Cardiac fibroblast (primary cell): ENCODE measurements around the gene FOSL2.

ENCODE experiments used
- DNase-seq, 2 donors: peaks; one replicate each; pipeline versions ENCODE4 v3.0.0 to v3.0.0-alpha.2; 2010; ENCODE audit warnings: low read depth in 2 of 2
- H3K4me3 ChIP-seq, 2 donors: replicated peaks in 1 of 2; 1 replicate in 1 of 2; 2 replicates in 1 of 2; pipeline ENCODE4 v1.5.1; 2011; ENCODE audit warnings: low read depth in 2 of 2, low read length in 2 of 2, mild to moderate bottlenecking in 2 of 2, moderate library complexity in 1 of 2
- CTCF ChIP-seq: IDR thresholded peaks from one replicate; pipeline ENCODE4 v1.5.1; 2011; ENCODE audit warnings: low read depth, mild to moderate bottlenecking, low read length, inconsistent platforms

The FOSL2 gene

GRCh38 chr2:28437149-28437835 lies 44.6 kb downstream of the FOSL2 start:
- no peak for TF ChIP-seq CTCF
- DNase-seq, result no peak
- H3K4me3 ChIP-seq, result no peak overlapping the region

DNA sequence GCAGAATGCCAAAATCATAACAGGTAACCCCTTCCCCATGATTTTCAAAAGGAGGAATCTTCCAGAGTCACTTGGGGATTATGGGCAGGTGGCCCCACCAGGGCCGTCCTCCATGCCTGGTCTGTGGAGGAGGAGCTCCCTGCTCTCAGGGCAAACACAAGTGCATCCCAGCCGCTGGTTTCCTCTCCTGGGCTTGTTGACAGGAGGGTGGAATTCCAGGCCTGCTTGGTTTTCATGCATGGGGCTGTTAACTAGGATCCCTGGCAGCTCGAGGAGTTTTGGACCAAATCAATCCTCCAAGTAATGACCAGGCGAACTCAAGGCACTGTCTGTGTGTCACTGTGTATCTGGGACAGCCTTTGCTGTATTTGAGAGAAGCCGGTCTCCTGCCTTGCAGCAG lies 45.3 kb downstream of the FOSL2 start:
- no peak for TF ChIP-seq CTCF

GRCh38 chr2:28438532-28439063 lies 45.9 kb downstream of the FOSL2 start:
- H3K4me3 ChIP-seq, result no peak overlapping the region
- TF ChIP-seq CTCF, result no peak
- no peak for DNase-seq

More for the DNA sequence above, 45.3 kb downstream of the FOSL2 start:
- no peak overlapping the region for H3K4me3 ChIP-seq
- no peak for DNase-seq

GRCh38 chr2:28439127-28439526 lies 46.5 kb downstream of the FOSL2 start:
- TF ChIP-seq CTCF, result no peak
- H3K4me3 ChIP-seq, result no peak overlapping the region
- DNase-seq, result no peak

DNA sequence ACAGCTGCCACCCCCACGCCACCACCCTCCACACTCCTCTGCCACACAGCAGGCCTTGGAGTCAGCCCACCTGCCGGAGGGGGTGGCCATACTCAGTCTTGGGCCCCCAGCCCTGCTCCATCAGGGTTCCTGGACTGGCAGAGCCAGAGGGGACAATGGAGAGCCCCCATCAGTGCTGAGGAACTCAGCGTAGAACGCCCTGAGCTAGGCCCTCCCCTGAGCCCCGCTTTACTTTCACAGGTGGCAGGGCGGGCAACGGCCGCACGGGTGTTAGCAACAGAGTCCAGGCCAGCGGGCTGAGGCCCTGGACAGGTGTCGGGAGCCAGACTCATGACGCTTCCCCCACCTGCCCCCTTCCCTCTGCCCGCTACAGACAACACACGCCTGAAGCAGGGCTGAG lies 47.1 kb downstream of the FOSL2 start:
- DNase-seq, result no peak
- H3K4me3 ChIP-seq, result no peak overlapping the region
- no peak for TF ChIP-seq CTCF

GRCh38 chr2:28442328-28442727 lies 49.7 kb downstream of the FOSL2 start:
- H3K4me3 ChIP-seq, result no peak overlapping the region
- TF ChIP-seq CTCF, result no peak
- peak in 1 of 2 donors; percentile 46 for DNase-seq

GRCh38 chr2:28444956-28445355 lies 52.3 kb downstream of the FOSL2 start:
- no peak overlapping the region for H3K4me3 ChIP-seq
- no peak for TF ChIP-seq CTCF
- peak in 1 of 2 donors; percentile 66 for DNase-seq
